Midbrain (tissue), 1 donor: Measurements from ENCODE around the gene PAN3.
"Not testable (repeated sequence)": the region's sequence is repeated elsewhere in the genome, so short reads cannot be mapped to it uniquely, and the experiment has no call there.

ENCODE experiments used
- DNase-seq: peaks from one replicate; lab custom pipeline; 2025; lab: John Stamatoyannopoulos, UW

Gene PAN3, protein sequence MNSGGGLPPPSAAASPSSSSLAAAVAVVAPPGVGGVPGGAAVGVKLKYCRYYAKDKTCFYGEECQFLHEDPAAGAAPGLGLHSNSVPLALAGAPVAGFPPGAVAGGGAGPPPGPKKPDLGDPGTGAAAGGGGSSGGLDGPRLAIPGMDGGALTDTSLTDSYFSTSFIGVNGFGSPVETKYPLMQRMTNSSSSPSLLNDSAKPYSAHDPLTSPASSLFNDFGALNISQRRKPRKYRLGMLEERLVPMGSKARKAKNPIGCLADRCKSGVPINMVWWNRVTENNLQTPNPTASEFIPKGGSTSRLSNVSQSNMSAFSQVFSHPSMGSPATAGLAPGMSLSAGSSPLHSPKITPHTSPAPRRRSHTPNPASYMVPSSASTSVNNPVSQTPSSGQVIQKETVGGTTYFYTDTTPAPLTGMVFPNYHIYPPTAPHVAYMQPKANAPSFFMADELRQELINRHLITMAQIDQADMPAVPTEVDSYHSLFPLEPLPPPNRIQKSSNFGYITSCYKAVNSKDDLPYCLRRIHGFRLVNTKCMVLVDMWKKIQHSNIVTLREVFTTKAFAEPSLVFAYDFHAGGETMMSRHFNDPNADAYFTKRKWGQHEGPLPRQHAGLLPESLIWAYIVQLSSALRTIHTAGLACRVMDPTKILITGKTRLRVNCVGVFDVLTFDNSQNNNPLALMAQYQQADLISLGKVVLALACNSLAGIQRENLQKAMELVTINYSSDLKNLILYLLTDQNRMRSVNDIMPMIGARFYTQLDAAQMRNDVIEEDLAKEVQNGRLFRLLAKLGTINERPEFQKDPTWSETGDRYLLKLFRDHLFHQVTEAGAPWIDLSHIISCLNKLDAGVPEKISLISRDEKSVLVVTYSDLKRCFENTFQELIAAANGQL

DNA sequence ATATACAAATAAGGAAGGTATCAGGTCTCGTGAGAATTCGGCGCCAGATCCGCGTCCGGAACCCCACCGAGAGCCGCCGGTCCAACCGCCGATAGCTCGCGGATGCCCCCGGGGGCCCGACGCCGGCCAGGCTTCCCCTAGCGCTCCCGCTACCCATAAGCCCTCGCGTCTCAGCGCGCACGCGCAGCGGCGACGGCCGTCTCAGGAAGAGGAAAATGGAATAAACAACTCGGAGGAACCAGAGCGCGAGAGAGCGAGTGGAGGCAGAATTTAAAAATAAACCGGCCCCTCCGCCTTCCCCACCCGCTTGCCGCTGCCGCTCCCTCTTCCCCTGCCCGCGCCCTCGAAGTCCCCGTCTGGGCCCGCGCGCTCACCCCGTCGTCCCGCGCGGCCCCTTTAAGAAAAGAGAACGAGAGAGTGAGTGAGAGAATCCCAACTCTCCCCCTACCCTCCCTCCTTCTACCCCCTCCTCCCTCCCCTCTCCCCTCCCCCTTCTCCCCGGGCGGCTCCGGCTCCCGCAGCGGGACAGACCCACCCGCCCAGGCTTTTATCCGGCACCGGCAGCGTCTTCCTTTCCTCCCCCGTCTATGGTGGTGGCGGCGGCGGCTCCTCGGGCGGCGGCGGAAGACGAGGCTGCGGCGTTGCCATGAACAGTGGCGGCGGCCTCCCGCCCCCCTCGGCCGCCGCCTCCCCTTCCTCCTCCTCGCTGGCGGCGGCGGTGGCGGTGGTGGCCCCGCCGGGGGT is at the start of gene PAN3:
Gene PAN3 (plus strand): TSS at position 534 of the 744 bp plus-strand sequence. CDS start 113 bp downstream, at position 647.
- DNase-seq: peak; percentile 92

DNA sequence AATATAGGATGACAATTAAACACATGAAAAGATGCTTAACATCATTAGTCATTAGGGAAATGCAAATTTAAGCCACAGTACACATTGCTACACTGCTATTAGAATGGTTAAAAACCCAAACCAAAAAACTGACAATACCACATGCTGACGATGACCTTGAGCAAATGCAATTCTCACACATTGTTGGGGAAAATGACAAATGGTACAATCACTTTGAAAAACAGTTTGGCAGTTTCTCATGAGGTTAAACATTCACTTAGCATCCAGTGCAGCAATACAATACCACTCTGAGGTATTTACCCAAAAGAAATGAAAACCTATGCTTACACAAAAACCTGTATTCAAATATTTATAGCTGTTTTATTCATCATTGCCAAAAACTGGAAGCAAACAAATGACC is 49.3 kb upstream of the PAN3 start:
- no peak for DNase-seq

DNA sequence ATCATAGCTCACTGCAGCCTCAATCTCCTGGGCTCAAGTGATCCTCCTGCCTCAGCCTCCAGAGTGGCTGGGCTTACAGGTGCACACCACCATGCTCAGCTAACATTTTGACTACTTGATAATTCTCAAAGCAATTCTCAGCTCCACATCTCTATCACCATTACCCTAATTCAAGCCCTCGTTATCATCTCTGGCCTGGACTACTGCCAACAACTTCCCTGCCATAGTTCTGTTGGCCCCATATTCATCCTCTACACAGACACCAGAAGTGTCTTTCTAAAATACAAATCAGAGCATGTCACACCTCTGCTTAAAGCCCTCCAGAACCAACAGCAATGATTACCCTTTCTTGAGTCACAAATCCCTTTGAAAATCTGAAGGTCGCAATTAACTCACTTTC is 45.9 kb upstream of the PAN3 start:
- no peak for DNase-seq

DNA sequence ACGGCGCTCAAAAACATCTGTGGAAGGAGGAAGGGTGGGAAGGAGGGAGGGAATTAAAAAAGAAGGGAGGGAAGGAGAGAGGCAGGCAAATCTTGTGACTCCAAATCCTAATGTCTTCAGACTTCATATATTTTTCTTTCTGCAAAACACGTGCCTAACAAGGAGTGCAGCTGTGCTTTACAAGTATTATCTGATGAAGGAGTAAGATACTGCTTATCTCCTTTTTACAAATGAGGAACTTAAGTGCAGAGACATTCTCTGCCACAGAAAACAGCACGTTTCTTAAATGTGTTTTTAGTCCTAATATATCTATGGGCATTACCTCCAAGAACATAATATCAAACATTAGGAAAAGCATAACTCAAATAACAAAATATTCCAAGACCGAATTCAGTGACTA is 44.5 kb upstream of the PAN3 start:
- DNase-seq: no peak

DNA sequence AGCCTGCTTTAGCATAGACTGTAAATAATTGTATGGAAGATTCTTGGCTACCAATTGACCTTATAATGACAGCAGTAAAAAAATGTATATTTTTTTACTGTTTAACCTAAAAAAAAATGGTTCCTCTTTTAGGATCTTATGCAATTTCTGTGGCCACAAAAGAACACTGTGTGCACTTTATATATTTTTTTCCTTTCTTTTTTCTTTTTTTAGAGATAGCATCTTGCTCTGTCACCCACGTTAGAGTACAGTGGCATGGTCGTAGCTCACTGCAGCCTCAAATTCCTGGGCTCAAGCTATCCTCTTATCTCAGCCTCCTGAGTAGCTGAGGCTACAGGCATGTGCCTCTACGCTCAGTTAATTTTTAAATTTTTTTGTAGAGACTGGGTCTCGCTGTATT is 44.0 kb upstream of the PAN3 start:
- DNase-seq: no peak

DNA sequence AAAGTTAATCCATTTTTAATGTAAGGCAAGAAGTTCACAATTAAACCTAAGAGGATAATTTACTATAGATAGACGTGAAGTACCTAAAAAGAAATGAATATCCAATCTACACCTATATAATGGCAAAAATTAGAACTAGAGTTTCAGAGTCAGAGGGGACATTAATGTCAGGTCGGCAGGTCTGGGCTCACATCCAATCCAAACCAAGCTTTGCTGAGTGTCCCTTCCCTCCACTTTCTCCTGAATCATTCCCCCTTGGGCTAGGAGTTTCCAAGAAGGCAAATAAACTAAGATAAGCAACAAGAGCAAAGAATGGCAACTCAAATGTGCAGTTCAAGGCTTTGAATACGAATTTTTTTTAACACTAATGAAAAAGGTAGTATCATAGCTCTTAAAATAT is 40.8 kb upstream of the PAN3 start:
- DNase-seq: no peak

DNA sequence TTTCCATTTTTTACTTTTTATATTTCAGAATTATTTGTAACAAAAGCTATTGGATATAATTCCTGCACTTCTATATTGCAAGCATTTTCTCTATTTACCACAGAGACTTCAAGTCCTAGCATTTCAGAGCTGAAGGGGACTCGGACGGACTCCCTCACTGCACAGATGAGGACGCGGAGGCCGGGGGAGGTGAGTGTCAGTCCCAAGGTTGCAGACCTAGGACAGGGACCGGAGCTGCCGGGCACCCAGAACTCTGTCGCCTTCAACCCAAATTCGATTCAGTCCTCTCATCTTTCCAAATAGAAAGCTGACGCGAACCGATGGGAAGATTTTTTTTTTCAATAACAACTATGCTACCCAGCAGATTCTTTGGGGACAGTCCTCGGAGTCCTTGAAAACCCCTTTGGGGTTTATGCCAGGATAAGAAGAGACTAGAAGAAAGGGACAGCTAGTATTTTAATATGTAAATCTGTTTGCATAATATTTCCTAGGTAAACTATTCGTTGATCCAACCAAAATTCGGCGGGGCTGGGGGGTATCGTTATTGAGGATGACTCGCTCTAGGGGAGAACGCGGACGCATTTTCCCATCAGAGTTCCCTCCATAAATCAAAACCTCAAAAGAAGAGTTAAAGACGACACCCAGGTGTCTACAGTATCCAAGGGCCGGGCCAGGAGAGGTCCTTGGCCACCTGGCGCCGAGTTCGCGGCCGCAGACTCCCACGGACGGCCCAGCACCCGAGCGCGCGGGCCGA is 38.8 kb upstream of the PAN3 start:
- no peak for DNase-seq

DNA sequence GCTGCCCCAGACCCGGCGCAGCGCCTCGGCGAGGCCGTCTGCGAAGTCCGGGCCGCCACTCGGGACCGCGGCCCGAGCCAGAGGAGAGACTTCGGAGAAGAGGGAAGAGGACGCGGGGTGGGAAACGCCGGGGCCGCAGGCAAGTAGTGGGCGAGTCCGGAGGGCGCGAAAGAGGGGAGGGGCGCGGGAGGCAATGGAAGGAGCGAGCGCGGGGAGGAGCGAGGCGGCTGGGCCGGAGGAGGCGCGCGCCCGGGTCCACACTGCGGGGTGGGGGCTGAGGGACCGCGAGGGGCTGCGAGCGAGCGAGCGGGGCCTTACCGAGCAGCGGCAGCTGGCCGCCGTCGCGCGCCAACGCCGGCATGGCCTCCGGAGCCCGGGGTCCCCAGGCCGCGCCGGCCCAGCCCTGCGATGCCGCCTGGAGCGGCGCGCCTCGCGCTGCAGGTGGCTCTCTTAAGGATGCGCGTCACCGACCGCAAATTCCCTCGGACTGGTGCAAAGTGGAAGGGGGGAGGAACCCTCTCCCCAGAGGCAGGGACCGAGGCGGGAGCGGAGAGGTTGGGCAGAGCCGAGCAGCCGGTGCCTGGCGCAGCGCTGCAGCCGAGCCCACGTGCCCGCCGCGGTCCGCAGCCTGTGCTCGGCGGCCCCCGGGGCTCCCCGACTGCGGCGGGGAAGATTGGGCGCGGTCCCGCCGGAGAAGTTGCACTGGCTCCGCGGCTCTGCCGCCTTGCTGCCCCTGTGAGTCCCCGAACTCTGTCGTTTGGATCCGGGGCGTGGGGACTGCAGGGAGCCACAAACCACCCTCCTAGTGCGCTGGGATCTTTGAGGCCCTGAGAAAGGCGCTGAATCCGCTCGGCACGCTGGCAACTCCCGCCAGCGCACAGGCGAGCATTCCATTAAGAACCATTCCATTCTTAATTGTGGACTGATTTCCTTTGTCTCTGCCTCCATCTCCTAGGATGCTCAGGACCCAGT is 37.9 kb upstream of the PAN3 start, which contains the start of gene FLT3:
Gene FLT3 (minus strand): TSS at position 427 of the 972 bp plus-strand sequence. CDS start 66 bp downstream, at position 361.
- no peak for DNase-seq

DNA sequence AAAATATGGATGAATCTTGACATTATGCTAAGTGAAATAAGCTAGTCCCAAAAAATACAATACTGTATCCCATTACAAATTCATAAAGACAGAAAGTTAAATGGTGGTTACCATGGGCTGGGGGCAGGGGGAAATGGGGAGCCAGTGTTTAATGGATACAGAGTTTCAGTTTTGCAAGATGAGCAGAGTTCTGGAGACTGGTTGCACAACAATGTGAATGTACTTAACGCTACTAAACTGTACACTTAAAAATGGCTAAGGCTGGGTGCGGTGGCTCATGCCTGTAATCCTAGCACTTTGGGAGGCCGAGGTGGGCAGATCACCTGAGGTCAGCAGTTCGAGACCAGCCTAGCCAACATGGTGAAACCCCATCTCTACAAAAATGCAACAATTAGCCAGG is 36.5 kb upstream of the PAN3 start:
- DNase-seq: not testable (repeated sequence)

DNA sequence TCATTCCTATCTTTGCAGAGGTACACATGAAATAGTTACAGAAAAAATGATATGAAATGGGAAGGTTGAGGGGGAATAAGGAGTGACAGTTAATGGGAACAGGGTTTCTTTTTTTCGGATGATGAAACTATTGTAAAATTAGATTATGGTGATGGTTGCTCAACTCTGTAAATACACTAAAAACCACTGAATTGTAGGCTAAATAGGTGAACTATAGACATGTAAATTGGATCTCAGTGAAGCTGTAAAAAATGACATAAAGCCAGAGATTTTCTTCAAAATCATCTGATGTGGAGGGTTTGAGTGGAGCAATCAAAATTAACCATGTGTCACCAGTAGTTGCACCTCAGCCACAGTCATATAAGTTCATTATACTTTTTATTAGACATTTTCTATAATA is 31.4 kb upstream of the PAN3 start:
- no peak for DNase-seq

DNA sequence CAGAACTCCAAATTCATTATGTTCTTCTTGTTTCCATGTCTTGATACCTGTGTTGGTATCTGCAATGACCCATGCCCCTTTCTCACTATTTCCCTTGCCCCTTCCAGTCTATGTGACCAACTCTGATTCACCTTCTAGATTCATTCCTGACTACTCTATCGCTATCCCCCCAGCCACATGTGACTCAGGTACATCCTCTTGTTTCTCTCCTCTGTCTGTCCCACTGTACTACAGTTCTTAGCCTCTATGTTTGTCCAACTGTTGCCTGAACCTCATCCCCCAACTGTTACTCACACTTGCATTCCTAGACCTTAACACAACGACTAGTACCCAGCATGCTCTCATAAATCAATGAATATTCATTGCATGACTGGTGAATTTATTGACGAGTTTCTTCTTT is 27.9 kb upstream of the PAN3 start:
- no peak for DNase-seq

DNA sequence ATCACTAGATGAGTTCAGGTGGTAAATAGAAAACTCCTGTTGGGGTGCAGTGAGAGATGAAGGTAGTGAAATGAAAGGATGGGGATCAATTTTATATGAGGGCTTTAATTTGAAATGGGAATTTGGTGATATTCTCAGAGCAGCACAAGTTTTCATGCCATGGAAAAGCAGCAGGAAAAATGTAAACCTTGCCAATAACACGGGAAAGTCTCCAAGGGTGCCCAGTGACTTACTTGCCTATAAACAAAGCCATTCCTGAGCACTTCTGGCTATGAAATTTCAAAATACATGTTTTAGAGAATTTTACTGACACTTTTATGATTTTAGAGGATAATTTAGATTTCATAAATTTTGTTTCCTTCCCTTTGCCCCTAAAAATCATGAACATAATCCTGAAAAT is 21.6 kb upstream of the PAN3 start:
- no peak for DNase-seq

DNA sequence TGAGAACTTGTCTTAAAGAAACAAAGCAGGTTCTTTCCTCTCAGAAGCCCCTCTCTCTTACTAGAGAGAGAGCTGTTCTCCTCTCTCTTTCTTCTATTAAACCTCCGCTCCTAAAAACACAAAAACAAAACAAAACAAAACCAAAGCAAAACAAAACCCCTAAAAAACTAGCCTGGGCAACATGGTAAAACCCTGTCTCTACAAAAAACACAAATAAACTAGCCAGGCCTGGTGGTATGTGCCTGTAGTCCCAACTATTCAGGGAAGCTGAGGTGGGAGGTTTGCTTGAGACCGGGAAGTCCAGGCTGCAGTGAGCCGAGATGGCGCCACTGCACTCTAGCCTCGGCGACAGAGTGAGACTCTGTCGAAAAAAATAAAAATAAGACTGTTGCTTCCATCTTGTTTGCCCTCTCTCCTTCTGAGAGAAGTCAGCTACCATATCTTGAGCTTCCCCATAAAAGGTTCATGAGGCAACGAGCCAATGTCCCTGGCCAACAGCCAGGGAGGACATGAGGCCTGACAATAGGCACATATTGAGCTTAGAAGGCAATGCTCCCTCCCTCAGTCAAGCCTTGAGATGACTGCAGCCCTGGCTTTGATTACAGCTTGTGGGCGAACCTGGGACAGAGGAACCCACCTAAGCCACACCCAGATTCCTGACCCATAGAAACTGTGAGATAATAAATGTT is 20.5 kb upstream of the PAN3 start:
- no peak for DNase-seq

DNA sequence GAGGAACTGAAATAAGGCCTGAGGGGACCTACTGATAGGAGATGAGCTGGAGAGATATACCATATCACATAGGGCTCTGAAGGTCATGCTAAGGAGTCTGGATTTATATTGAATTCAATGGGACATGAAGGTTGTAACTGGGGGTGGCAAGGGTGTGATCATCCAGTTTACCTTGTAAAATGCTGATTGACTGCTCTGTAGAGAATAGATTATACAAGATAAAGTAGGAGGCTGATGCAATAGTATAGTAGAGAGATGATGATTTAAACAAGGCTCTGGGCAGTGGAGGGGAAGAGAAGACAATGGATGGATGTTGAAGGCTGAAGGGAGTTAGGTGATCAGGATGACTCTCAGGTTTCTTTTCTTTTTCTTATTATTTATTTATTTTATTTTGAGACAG is 18.0 kb upstream of the PAN3 start:
- DNase-seq: no peak

DNA sequence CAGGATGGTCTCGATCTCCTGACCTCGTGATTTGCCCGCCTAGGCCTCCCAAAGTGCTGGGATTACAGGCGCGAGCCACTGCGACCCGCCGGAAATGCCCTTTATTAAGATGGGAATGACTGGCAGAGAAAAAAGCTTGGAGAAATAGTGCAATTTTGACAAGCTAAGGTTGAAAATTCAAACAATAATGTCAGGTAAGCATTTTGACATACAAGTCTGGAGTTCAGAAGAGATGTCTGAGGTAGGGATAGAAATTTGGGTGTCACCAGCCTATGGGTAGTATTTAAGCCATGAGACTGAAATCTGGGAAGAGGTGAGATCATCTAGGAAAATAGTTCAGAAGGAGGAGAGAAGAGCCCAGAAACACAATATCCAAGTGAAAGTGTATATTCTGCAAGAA is 17.1 kb upstream of the PAN3 start:
- no peak for DNase-seq

DNA sequence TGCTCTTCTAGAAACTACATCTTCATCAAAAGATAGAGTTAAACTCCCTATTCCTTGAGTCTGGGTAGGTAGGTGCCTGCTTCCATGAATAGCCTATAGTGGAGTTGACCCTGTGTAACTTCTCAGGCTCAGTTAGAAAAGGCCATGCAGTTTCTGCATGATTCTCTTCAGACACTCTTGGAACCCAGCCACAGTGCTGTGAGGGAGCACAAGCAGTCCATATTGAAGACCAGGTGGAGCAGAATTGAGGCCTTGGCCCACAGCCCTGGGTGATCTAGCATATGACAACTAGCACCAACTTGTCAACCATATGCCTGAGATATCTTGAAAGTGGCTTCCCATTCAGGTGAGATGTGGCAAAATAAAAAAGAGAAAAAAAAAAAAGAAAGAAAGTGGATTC is 10.3 kb upstream of the PAN3 start:
- DNase-seq: no peak

DNA sequence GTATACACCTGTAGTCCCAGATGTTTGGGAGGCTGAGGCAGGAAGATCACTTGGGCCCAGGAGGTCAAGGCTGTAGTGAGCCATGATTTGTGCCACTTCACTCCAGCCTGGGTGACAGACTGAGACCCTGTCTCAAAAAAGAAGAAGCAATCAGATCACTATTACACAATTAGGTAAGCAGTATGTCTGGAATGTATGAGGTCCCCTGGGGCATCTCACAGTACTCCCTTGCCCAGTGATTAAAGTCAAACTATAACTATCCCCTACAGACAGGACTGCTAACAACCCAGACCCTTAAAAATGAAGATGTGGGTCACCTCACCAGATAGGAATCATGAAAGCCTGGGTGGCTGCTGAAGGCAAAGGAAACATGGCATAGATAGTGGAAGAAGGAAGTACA is 9.4 kb upstream of the PAN3 start:
- no peak for DNase-seq

DNA sequence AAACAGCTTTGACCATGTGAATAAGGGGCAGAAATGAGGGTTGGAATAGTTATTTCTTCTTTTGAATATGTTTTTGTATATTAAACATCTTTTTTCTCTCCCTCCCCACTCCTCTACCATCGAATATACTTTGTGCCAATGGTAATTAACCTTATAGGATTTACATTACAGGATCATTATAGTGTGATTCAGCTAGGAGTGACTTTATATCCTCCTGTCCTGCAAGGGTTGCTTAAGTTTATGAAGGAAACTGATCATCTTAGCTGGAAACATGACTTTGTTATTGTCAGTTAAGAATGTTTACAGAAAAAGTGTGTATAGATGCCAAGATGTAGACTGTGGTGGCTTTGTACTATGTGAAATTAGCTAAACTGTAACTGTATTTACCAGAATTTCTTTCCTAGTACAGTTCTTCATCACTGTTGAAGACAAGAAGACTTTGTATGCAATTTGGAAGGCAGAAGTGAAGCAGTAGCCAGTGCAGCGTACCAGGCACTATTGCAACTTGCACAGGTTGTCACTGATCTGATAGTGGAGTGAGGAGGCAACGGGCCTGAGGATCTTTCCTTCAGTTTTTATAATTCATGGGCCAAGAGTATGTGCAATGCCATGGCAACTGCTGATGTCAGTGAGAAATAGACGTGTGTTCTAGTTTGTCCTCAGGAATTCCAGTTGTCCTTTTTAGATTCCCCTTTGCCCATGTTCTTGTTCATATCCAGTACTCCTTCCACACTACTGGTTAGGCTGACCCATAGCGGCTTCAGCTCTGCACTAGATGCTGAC is 8.2 kb upstream of the PAN3 start:
- DNase-seq: no peak

DNA sequence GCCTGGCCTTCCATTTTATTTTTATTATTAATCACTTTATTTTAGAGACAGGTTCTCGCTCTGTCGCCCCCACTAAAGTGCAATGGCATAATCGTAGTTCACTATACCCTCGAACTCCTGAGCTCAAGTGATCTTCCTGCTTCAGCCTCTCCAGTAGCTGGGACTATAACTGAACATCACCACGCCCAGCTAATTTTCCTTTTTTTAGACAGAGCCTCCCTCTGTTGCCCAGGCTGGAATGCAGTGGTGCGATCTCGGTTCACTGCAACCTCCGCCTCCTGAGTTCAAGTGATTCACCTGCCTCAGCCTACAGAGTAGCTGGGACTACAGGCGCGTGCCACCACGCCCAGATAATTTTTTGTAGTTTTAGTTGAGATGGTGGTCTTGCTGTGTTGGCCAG is 6.7 kb upstream of the PAN3 start:
- DNase-seq: no peak
